Activated naive CD8-positive, alpha-beta T cell treated with anti-CD3 and anti-CD28 coated beads for 36 hours (primary cell): Measurements from ENCODE around the gene GIPC2. TPM values are rescaled to one million over a fixed set of nuclear protein-coding genes. Genes with fewer than 3 reads are reported as not detected.
"Not testable (repeated sequence)": the region's sequence is repeated elsewhere in the genome, so short reads cannot be mapped to it uniquely, and the experiment has no call there.

Experiments used
- DNase-seq: peaks from one replicate; pipeline ENCODE4 v3.0.0; 2021
- H3K27ac Mint-ChIP-seq: one replicate; pipeline ENCODE4 v1.8.0; 2022; ENCODE audit warnings: mild to moderate bottlenecking, moderate library complexity, mixed read lengths
- H3K27me3 Mint-ChIP-seq: one replicate; pipeline ENCODE4 v1.8.0; 2022; ENCODE audit warnings: mild to moderate bottlenecking, mixed read lengths
- H3K36me3 Mint-ChIP-seq: one replicate; pipeline ENCODE4 v1.8.0; 2021; ENCODE audit warnings: mild to moderate bottlenecking, mixed read lengths
- H3K4me1 Mint-ChIP-seq: one replicate; pipeline ENCODE4 v1.8.0; 2021; ENCODE audit warnings: mixed read lengths
- H3K4me3 Mint-ChIP-seq: one replicate; pipeline ENCODE4 v1.8.0; 2022; ENCODE audit warnings: mild to moderate bottlenecking, moderate library complexity, mixed read lengths
- H3K9me3 Mint-ChIP-seq: one replicate; pipeline ENCODE4 v1.8.0; 2022; ENCODE audit warnings: mixed read lengths
- total RNA-seq, 2 experiments: library from RNA; stranded (reverse); gene quantifications; one replicate each; pipeline ENCODE4 v1.2.3, GENCODE V29; 2021

The GIPC2 gene
- total RNA-seq, 2 experiments from 2014 or later = 0.14 to 0.20 TPM

GRCh38 chr1:78048446-78048845 lies 2.7 kb downstream of the GIPC2 start:
- H3K4me3 Mint-ChIP-seq = no peak overlapping the region

GRCh38 chr1:78049396-78049795 lies 3.6 kb downstream of the GIPC2 start:
- peaks cover 39% of the 10 kb centered on the region for H3K4me1 Mint-ChIP-seq
- H3K9me3 Mint-ChIP-seq = peaks cover 2% of the 10 kb centered on the region
- H3K36me3 Mint-ChIP-seq = no peaks in the 10 kb centered on the region
- DNase-seq = no peak
- H3K27me3 Mint-ChIP-seq = peaks cover 49% of the 10 kb centered on the region
- no peak overlapping the region for H3K4me3 Mint-ChIP-seq
- no peak overlapping the region for H3K27ac Mint-ChIP-seq

More at GRCh38 chr1:78048446-78048845, 2.7 kb downstream of the GIPC2 start:
- Mint-ChIP-seq H3K27ac (no peak overlapping the region), H3K4me1 (peaks cover 39% of the 10 kb centered on the region), H3K36me3 (no peaks in the 10 kb centered on the region), H3K27me3 (peaks cover 56% of the 10 kb centered on the region), H3K9me3 (peaks cover 2% of the 10 kb centered on the region)
- no peak for DNase-seq

GRCh38 chr1:78051005-78051404 lies 5.2 kb downstream of the GIPC2 start:
- DNase-seq = no peak
- H3K27ac Mint-ChIP-seq = no peak overlapping the region
- peaks cover 30% of the 10 kb centered on the region for H3K4me1 Mint-ChIP-seq
- H3K36me3 Mint-ChIP-seq = peaks cover 3% of the 10 kb centered on the region
- no peak overlapping the region for H3K4me3 Mint-ChIP-seq
- H3K27me3 Mint-ChIP-seq = peaks cover 35% of the 10 kb centered on the region
- H3K9me3 Mint-ChIP-seq = peaks cover 2% of the 10 kb centered on the region

GRCh38 chr1:78052685-78053405 lies 7.1 kb downstream of the GIPC2 start:
- H3K4me3 Mint-ChIP-seq = no peak overlapping the region
- no peak for DNase-seq
- H3K36me3 Mint-ChIP-seq = peaks cover 3% of the 10 kb centered on the region
- H3K27me3 Mint-ChIP-seq = peaks cover 20% of the 10 kb centered on the region
- H3K4me1 Mint-ChIP-seq = peaks cover 18% of the 10 kb centered on the region
- peaks cover 1% of the 10 kb centered on the region for H3K9me3 Mint-ChIP-seq
- H3K27ac Mint-ChIP-seq = no peak overlapping the region

GRCh38 chr1:78053498-78053897 lies 7.7 kb downstream of the GIPC2 start:
- Mint-ChIP-seq H3K27ac (no peak overlapping the region), H3K4me3 (no peak overlapping the region), H3K9me3 (no peaks in the 10 kb centered on the region), H3K4me1 (peaks cover 11% of the 10 kb centered on the region), H3K36me3 (peaks cover 3% of the 10 kb centered on the region), H3K27me3 (peaks cover 14% of the 10 kb centered on the region)
- no peak for DNase-seq

GRCh38 chr1:78054559-78054958 lies 8.8 kb downstream of the GIPC2 start:
- Mint-ChIP-seq H3K27ac (no peak overlapping the region), H3K36me3 (peaks cover 3% of the 10 kb centered on the region), H3K4me1 (peaks cover 2% of the 10 kb centered on the region), H3K4me3 (no peak overlapping the region), H3K9me3 (no peaks in the 10 kb centered on the region), H3K27me3 (peaks cover 11% of the 10 kb centered on the region)
- no peak for DNase-seq

GRCh38 chr1:78054972-78055371 lies 9.2 kb downstream of the GIPC2 start:
- no peak overlapping the region for H3K27ac Mint-ChIP-seq

GRCh38 chr1:78055565-78056132 lies 9.9 kb downstream of the GIPC2 start:
- peaks cover 11% of the 10 kb centered on the region for H3K27me3 Mint-ChIP-seq
- no peaks in the 10 kb centered on the region for H3K9me3 Mint-ChIP-seq
- no peak overlapping the region for H3K4me3 Mint-ChIP-seq
- peaks cover 3% of the 10 kb centered on the region for H3K36me3 Mint-ChIP-seq
- no peak overlapping the region for H3K27ac Mint-ChIP-seq
- DNase-seq = no peak
- H3K4me1 Mint-ChIP-seq = peaks cover 2% of the 10 kb centered on the region

More at GRCh38 chr1:78054972-78055371, 9.2 kb downstream of the GIPC2 start:
- Mint-ChIP-seq H3K4me1 (peaks cover 2% of the 10 kb centered on the region), H3K9me3 (no peaks in the 10 kb centered on the region), H3K36me3 (peaks cover 3% of the 10 kb centered on the region), H3K4me3 (no peak overlapping the region), H3K27me3 (peaks cover 11% of the 10 kb centered on the region)
- no peak for DNase-seq

GRCh38 chr1:78058670-78059069 lies 12.9 kb downstream of the GIPC2 start:
- no peaks in the 10 kb centered on the region for H3K9me3 Mint-ChIP-seq
- DNase-seq = no peak
- peaks cover 3% of the 10 kb centered on the region for H3K36me3 Mint-ChIP-seq
- no peak overlapping the region for H3K27ac Mint-ChIP-seq
- no peak overlapping the region for H3K4me3 Mint-ChIP-seq
- peaks cover 2% of the 10 kb centered on the region for H3K4me1 Mint-ChIP-seq
- peaks cover 2% of the 10 kb centered on the region for H3K27me3 Mint-ChIP-seq

- Mint-ChIP-seq H3K27ac (no peak overlapping the region), H3K4me1 (no peaks in the 10 kb centered on the region), H3K27me3 (peaks cover 2% of the 10 kb centered on the region), H3K36me3 (no peaks in the 10 kb centered on the region), H3K4me3 (no peak overlapping the region), H3K9me3 (no peaks in the 10 kb centered on the region)
- DNase-seq = no peak
Observed at GRCh38 chr1:78060857-78061563, 15.2 kb downstream of the GIPC2 start.

- no peak for DNase-seq
- no peaks in the 10 kb centered on the region for H3K36me3 Mint-ChIP-seq
- H3K27me3 Mint-ChIP-seq = no peaks in the 10 kb centered on the region
- H3K27ac Mint-ChIP-seq = no peak overlapping the region
- H3K4me3 Mint-ChIP-seq = no peak overlapping the region
- no peaks in the 10 kb centered on the region for H3K9me3 Mint-ChIP-seq
- no peaks in the 10 kb centered on the region for H3K4me1 Mint-ChIP-seq
Observed at GRCh38 chr1:78061825-78062523, 16.2 kb downstream of the GIPC2 start.

GRCh38 chr1:78064886-78065285 lies 19.1 kb downstream of the GIPC2 start:
- DNase-seq, H3K4me1 Mint-ChIP-seq, H3K27me3 Mint-ChIP-seq, H3K9me3 Mint-ChIP-seq, H3K4me3 Mint-ChIP-seq, H3K27ac Mint-ChIP-seq, H3K36me3 Mint-ChIP-seq: not testable (repeated sequence)

- Mint-ChIP-seq H3K36me3 (no peaks in the 10 kb centered on the region), H3K4me1 (no peaks in the 10 kb centered on the region), H3K27ac (no peak overlapping the region), H3K9me3 (no peaks in the 10 kb centered on the region), H3K4me3 (no peak overlapping the region), H3K27me3 (peaks cover 14% of the 10 kb centered on the region)
- no peak for DNase-seq
Observed at GRCh38 chr1:78068681-78069283, 23.0 kb downstream of the GIPC2 start.

GRCh38 chr1:78069784-78070183 lies 24.0 kb downstream of the GIPC2 start:
- H3K36me3 Mint-ChIP-seq = no peaks in the 10 kb centered on the region
- H3K9me3 Mint-ChIP-seq = no peaks in the 10 kb centered on the region
- no peaks in the 10 kb centered on the region for H3K4me1 Mint-ChIP-seq
- no peak overlapping the region for H3K27ac Mint-ChIP-seq
- H3K27me3 Mint-ChIP-seq = peaks cover 14% of the 10 kb centered on the region
- no peak for DNase-seq
- no peak overlapping the region for H3K4me3 Mint-ChIP-seq

- H3K4me1 Mint-ChIP-seq = no peaks in the 10 kb centered on the region
- H3K4me3 Mint-ChIP-seq = no peak overlapping the region
Observed at GRCh38 chr1:78070210-78070609, 24.4 kb downstream of the GIPC2 start.

More at GRCh38 chr1:78070210-78070609, 24.4 kb downstream of the GIPC2 start:
- no peaks in the 10 kb centered on the region for H3K9me3 Mint-ChIP-seq
- no peaks in the 10 kb centered on the region for H3K36me3 Mint-ChIP-seq
- H3K27ac Mint-ChIP-seq = no peak overlapping the region
- peaks cover 14% of the 10 kb centered on the region for H3K27me3 Mint-ChIP-seq
- DNase-seq = no peak
